HepG2 (cell line): Measurements from ENCODE around the gene ZSCAN23. TPM values are rescaled to one million over a fixed set of nuclear protein-coding genes. Genes with fewer than 3 reads are reported as not detected.

ENCODE experiments used
- AHR ChIP-seq: IDR thresholded peaks from 2 replicates; pipeline ENCODE4 v1.6.1; 2018; ENCODE audit warnings: missing genetic modification reagents, missing compliant biosample characterization
- FIP1L1 ChIP-seq: fragments of 200-400 bp; formaldehyde crosslinking; IDR thresholded peaks from 2 replicates; pipeline ENCODE4 v1.6.1; 2018; ENCODE audit warnings: low read depth, mild to moderate bottlenecking, low read length, moderate library complexity, borderline replicate concordance; ENCODE audit not compliant: insufficient read depth
- NFE2L1 ChIP-seq: sonication (generic); formaldehyde crosslinking; IDR thresholded peaks from 2 replicates; pipeline ENCODE4 v1.4.0; 2020; ENCODE audit warnings: missing genetic modification reagents, mild to moderate bottlenecking, borderline replicate concordance
- NONO ChIP-seq, 2 experiments: fragments of 450-650 bp in 1 of 2; sonication (generic) in 1 of 2; formaldehyde crosslinking in 1 of 2; IDR thresholded peaks in 1 of 2; conservative IDR thresholded peaks in 1 of 2; 2 replicates each; pipeline versions ENCODE4 v1.6.1 to v1.8.0; 2017 to 2022; ENCODE audit warnings: mild to moderate bottlenecking in 1 of 2, missing genetic modification reagents in 1 of 2, moderate library complexity in 1 of 2
- RXRA ChIP-seq: sonication (generic); formaldehyde crosslinking; IDR thresholded peaks from 2 replicates; pipeline ENCODE4 v1.5.1; 2020; ENCODE audit warnings: missing genetic modification reagents
- SAP130 ChIP-seq: IDR thresholded peaks from 2 replicates; pipeline ENCODE4 v1.6.1; 2016; ENCODE audit warnings: low read depth
- SMYD3 ChIP-seq: sonication (generic); formaldehyde crosslinking; IDR thresholded peaks from 2 replicates; pipeline ENCODE4 v1.8.1; 2023; ENCODE audit warnings: mild to moderate bottlenecking, missing genetic modification reagents
- TMF1 ChIP-seq: sonication (generic); formaldehyde crosslinking; IDR thresholded peaks from 2 replicates; pipeline ENCODE4 v1.8.1; 2022; ENCODE audit warnings: low read depth, missing genetic modification reagents
- UBTF ChIP-seq: sonication (generic); formaldehyde crosslinking; IDR thresholded peaks from 2 replicates; pipeline ENCODE4 v1.4.0; 2020; ENCODE audit warnings: mild to moderate bottlenecking, missing genetic modification reagents
- YEATS4 ChIP-seq: sonication (generic); formaldehyde crosslinking; IDR thresholded peaks from 2 replicates; pipeline ENCODE4 v1.4.0; 2020; ENCODE audit warnings: missing genetic modification reagents, borderline replicate concordance
- ZBTB2 ChIP-seq: sonication (generic); formaldehyde crosslinking; IDR thresholded peaks from 2 replicates; pipeline ENCODE4 v1.8.0; 2022; ENCODE audit warnings: low read depth, missing genetic modification reagents
- ZNF143 ChIP-seq: sonication (generic); formaldehyde crosslinking; IDR thresholded peaks from 2 replicates; pipeline ENCODE4 v1.4.0; 2020; ENCODE audit warnings: missing genetic modification reagents
- ZNF224 ChIP-seq: sonication (generic); formaldehyde crosslinking; IDR thresholded peaks from 2 replicates; pipeline ENCODE4 v1.5.0; 2020; ENCODE audit warnings: mild to moderate bottlenecking, missing genetic modification reagents
- ZNF253 ChIP-seq: sonication (generic); formaldehyde crosslinking; IDR thresholded peaks from 2 replicates; pipeline ENCODE4 v1.8.0; 2022; ENCODE audit warnings: mild to moderate bottlenecking, missing genetic modification reagents, borderline replicate concordance
- polyA plus RNA-seq, 8 experiments: library from polyadenylated mRNA; depleted of rRNA in 3 of 8; stranded (reverse) in 7 of 8; unstranded in 1 of 8; fragments of >200 nt; fragmentation: Illumina TruSeq in 4 of 8; extraction: Trizol in 4 of 8; gene quantifications; 2 replicates each; pipeline versions ENCODE4 v1.2.1 to v1.2.3, GENCODE V29; 2011 to 2016; ENCODE audit warnings: low read depth in 4 of 8, missing spikeins in 1 of 8, mixed read lengths in 1 of 8; ENCODE audit not compliant: insufficient read depth in 1 of 8
- total RNA-seq, 5 experiments: library from RNA; depleted of rRNA; stranded (reverse); fragments of >200 nt; fragmentation: Illumina TruSeq; extraction: Trizol; gene quantifications; 2 replicates each; pipeline ENCODE4 v1.2.3, GENCODE V29; 2016; ENCODE audit warnings: low read depth in 1 of 5
- TF ChIP-seq, protein P1 (sequence below): sonication (generic); formaldehyde crosslinking; IDR thresholded peaks from 2 replicates; pipeline ENCODE4 v1.4.0; 2020; ENCODE audit warnings: mild to moderate bottlenecking, low read depth, missing genetic modification reagents
- TF ChIP-seq, protein P2 (sequence below): fragments of 450-650 bp; IDR thresholded peaks from 2 replicates; pipeline ENCODE4 v1.6.1; 2016
- TF ChIP-seq, protein P3 (sequence below): sonication (generic); formaldehyde crosslinking; IDR thresholded peaks from 2 replicates; pipeline ENCODE4 v1.9.0; 2021; ENCODE audit warnings: missing genetic modification reagents, borderline replicate concordance

ZSCAN23 gene
- total and polyA plus RNA-seq, 2 of the 13 experiments (the other 11 are each of a cell fraction or from before 2014, with no cell fraction given): 0.29 to 1.2 TPM

GRCh38 chr6:28383235-28384142 is 59.8 kb downstream of the ZSCAN23 start (continued):
- TF ChIP-seq UBTF (peak; percentile 100), YEATS4 (CRISPR knock-in tag) (peak; percentile 96; the same call in 1 of the 2 replicates), FIP1L1 (0 out of 2 replicates have a peak, but pooled peaks have one; percentile 81), NONO (IDR thresholded peaks at IDR 0.05) (no peak), NONO (CRISPR knock-in tag; conservative IDR thresholded peaks at IDR 0.05) (peak; percentile 87), ZNF224 (CRISPR knock-in tag) (peak; percentile 67; the same call in 1 of the 2 replicates), TMF1 (CRISPR knock-in tag) (peak; percentile 55; the same call in 1 of the 2 replicates), SAP130 (peak; percentile 99), NFE2L1 (CRISPR knock-in tag) (peak; percentile 32; the same call in 1 of the 2 replicates), AHR (CRISPR knock-in tag) (no peak), RXRA (CRISPR knock-in tag) (peak; percentile 81; the same call in 1 of the 2 replicates), SMYD3 (CRISPR knock-in tag) (peak; percentile 79; the same call in 1 of the 2 replicates), ZNF143 (CRISPR knock-in tag) (no peak), ZNF253 (CRISPR knock-in tag) (peak; percentile 70; the same call in 1 of the 2 replicates), ZBTB2 (CRISPR knock-in tag) (no peak)
- TF ChIP-seq, protein P1, sequence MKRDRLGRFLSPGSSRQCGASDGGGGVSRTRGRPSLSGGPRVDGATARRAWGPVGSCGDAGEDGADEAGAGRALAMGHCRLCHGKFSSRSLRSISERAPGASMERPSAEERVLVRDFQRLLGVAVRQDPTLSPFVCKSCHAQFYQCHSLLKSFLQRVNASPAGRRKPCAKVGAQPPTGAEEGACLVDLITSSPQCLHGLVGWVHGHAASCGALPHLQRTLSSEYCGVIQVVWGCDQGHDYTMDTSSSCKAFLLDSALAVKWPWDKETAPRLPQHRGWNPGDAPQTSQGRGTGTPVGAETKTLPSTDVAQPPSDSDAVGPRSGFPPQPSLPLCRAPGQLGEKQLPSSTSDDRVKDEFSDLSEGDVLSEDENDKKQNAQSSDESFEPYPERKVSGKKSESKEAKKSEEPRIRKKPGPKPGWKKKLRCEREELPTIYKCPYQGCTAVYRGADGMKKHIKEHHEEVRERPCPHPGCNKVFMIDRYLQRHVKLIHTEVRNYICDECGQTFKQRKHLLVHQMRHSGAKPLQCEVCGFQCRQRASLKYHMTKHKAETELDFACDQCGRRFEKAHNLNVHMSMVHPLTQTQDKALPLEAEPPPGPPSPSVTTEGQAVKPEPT (CRISPR knock-in tag): peak; percentile 91; the same call in 1 of the 2 replicates
- TF ChIP-seq, protein P2, sequence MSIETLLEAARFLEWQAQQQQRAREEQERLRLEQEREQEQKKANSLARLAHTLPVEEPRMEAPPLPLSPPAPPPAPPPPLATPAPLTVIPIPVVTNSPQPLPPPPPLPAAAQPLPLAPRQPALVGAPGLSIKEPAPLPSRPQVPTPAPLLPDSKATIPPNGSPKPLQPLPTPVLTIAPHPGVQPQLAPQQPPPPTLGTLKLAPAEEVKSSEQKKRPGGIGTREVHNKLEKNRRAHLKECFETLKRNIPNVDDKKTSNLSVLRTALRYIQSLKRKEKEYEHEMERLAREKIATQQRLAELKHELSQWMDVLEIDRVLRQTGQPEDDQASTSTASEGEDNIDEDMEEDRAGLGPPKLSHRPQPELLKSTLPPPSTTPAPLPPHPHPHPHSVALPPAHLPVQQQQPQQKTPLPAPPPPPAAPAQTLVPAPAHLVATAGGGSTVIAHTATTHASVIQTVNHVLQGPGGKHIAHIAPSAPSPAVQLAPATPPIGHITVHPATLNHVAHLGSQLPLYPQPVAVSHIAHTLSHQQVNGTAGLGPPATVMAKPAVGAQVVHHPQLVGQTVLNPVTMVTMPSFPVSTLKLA: peak; percentile 76
- TF ChIP-seq, protein P3, sequence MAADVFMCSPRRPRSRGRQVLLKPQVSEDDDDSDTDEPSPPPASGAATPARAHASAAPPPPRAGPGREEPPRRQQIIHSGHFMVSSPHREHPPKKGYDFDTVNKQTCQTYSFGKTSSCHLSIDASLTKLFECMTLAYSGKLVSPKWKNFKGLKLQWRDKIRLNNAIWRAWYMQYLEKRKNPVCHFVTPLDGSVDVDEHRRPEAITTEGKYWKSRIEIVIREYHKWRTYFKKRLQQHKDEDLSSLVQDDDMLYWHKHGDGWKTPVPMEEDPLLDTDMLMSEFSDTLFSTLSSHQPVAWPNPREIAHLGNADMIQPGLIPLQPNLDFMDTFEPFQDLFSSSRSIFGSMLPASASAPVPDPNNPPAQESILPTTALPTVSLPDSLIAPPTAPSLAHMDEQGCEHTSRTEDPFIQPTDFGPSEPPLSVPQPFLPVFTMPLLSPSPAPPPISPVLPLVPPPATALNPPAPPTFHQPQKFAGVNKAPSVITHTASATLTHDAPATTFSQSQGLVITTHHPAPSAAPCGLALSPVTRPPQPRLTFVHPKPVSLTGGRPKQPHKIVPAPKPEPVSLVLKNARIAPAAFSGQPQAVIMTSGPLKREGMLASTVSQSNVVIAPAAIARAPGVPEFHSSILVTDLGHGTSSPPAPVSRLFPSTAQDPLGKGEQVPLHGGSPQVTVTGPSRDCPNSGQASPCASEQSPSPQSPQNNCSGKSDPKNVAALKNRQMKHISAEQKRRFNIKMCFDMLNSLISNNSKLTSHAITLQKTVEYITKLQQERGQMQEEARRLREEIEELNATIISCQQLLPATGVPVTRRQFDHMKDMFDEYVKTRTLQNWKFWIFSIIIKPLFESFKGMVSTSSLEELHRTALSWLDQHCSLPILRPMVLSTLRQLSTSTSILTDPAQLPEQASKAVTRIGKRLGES (CRISPR knock-in tag): no peak
